A549 treated with RU486 at 1 μM for 4 hours (cell line): Measurements from ENCODE around the gene TIMP1. TPM values are rescaled to one million over a fixed set of nuclear protein-coding genes. Genes with fewer than 3 reads are reported as not detected.

Source experiments
- total RNA-seq: library from RNA; stranded (reverse); fragments of 200-300 nt; extraction: Qiagen RNA extraction; gene quantifications from 5 replicates; pipeline ENCODE4 v1.2.3, GENCODE V29; 2022; ENCODE audit warnings: low read depth

Gene TIMP1
- 237 to 302 TPM (median 269 TPM) in 5 replicates for total RNA-seq

GRCh38 chrX:47581731-47582647 is at the start of gene TIMP1:
Gene TIMP1 (plus strand): TSS chrX:47582436. CDS start chrX:47583416, 980 bp downstream.

GRCh38 chrX:47560934-47561658 is 21.1 kb upstream of the TIMP1 start, which contains the start of gene ARAF:
Gene ARAF (plus strand): TSS chrX:47561205. CDS start chrX:47562968, 1,763 bp downstream.

GRCh38 chrX:47619486-47620302 is 37.5 kb downstream of the TIMP1 start, which contains the start of gene SYN1:
Gene SYN1 (minus strand): TSS chrX:47619857. CDS start chrX:47619728, 129 bp downstream.

GRCh38 chrX:47629419-47630200 is 47.4 kb downstream of the TIMP1 start, which contains the start of gene CFP:
Gene CFP (minus strand): TSS chrX:47629930. CDS start chrX:47629844, 86 bp downstream.

Other genes starting within 250 kb of the TIMP1 start
- gene ZNF157, start 211.9 kb upstream of the TIMP1 start, total RNA-seq: not detected in 5 replicates
- gene ZNF41, start 99.2 kb upstream of the TIMP1 start, total RNA-seq: 3.5 to 4.7 TPM (median 3.7 TPM) in 5 replicates
- gene ARAF, start 21.2 kb upstream of the TIMP1 start, total RNA-seq: 43.1 to 63.6 TPM (median 56.2 TPM) in 5 replicates
- gene SYN1, start 37.4 kb downstream of the TIMP1 start, total RNA-seq: 0.11 to 0.31 TPM (median 0.21 TPM) in 5 replicates
- gene CFP, start 47.5 kb downstream of the TIMP1 start, total RNA-seq: 0.35 to 0.88 TPM (median 0.58 TPM) in 5 replicates
- gene ELK1, start 68.1 kb downstream of the TIMP1 start, total RNA-seq: 31.0 to 37.7 TPM (median 37.0 TPM) in 5 replicates
- 165 to 211 TPM (median 176 TPM) in 5 replicates for gene UXT, start 76.7 kb downstream of the TIMP1 start, total RNA-seq